HEK293 (cell line): ENCODE data around the gene SERPINB3.

ENCODE experiments used
- HOXC10 ChIP-seq: sonication (generic); formaldehyde crosslinking; IDR thresholded peaks from 2 replicates; pipeline ENCODE4 v1.8.1; 2023; ENCODE audit warnings: mild to moderate bottlenecking, missing genetic modification reagents
- PATZ1 ChIP-seq: fragments of 450-650 bp; formaldehyde crosslinking; IDR thresholded peaks from 2 replicates; pipeline ENCODE4 v1.5.1; 2016; ENCODE audit warnings: missing biosample characterization, missing genetic modification characterization
- REST ChIP-seq: fragments of 450-650 bp; formaldehyde crosslinking; IDR thresholded peaks from 2 replicates; pipeline ENCODE4 v1.5.1; 2016; ENCODE audit warnings: missing biosample characterization, missing genetic modification characterization
- ZNF133 ChIP-seq: fragments of 450-650 bp; formaldehyde crosslinking; IDR thresholded peaks from 2 replicates; pipeline ENCODE4 v1.5.1; 2016; ENCODE audit warnings: missing biosample characterization, missing genetic modification characterization
- ZNF530 ChIP-seq: fragments of 450-650 bp; formaldehyde crosslinking; IDR thresholded peaks from 2 replicates; pipeline ENCODE4 v1.5.1; 2016; ENCODE audit warnings: low read depth, missing biosample characterization, missing genetic modification characterization
- ZNF596 ChIP-seq: fragments of 450-650 bp; IDR thresholded peaks from 2 replicates; pipeline ENCODE4 v1.5.0; 2018; ENCODE audit warnings: missing biosample characterization, mild to moderate bottlenecking, missing genetic modification characterization, moderate library complexity
- ZNF785 ChIP-seq: fragments of 450-650 bp; formaldehyde crosslinking; IDR thresholded peaks from 2 replicates; pipeline ENCODE4 v1.5.1; 2016; ENCODE audit warnings: missing biosample characterization, missing genetic modification characterization
- ZSCAN30 ChIP-seq: fragments of 450-650 bp; IDR thresholded peaks from 2 replicates; pipeline ENCODE4 v1.5.1; 2018; ENCODE audit warnings: missing biosample characterization, mild to moderate bottlenecking, missing genetic modification characterization, moderate library complexity

GRCh38 chr18:63617915-63618234 lies 43.8 kb downstream of the SERPINB3 start:
- no peak for TF ChIP-seq ZNF596 (tag by site-specific recombination)
- TF ChIP-seq HOXC10 (CRISPR knock-in tag) = no peak
- no peak for TF ChIP-seq ZSCAN30 (tag by site-specific recombination)
- no peak for TF ChIP-seq ZNF133
- TF ChIP-seq ZNF530 = no peak
- no peak for TF ChIP-seq ZNF785
- TF ChIP-seq REST = no peak
- TF ChIP-seq PATZ1 (tag by site-specific recombination) = no peak
